GM19324 (cell line): ENCODE measurements around the gene TMSB4X.
"Not testable (repeated sequence)": the region's sequence is repeated elsewhere in the genome, so short reads cannot be mapped to it uniquely, and the experiment has no call there.

ENCODE experiments used
- ATAC-seq: cut with Tn5 transposase; IDR thresholded peaks from one replicate; pipeline ENCODE4 v1.9.1; 2021; ENCODE audit warnings: mild to moderate bottlenecking, moderate library complexity; ENCODE audit not compliant: unreplicated experiment, low FRiP score

Gene TMSB4X

DNA sequence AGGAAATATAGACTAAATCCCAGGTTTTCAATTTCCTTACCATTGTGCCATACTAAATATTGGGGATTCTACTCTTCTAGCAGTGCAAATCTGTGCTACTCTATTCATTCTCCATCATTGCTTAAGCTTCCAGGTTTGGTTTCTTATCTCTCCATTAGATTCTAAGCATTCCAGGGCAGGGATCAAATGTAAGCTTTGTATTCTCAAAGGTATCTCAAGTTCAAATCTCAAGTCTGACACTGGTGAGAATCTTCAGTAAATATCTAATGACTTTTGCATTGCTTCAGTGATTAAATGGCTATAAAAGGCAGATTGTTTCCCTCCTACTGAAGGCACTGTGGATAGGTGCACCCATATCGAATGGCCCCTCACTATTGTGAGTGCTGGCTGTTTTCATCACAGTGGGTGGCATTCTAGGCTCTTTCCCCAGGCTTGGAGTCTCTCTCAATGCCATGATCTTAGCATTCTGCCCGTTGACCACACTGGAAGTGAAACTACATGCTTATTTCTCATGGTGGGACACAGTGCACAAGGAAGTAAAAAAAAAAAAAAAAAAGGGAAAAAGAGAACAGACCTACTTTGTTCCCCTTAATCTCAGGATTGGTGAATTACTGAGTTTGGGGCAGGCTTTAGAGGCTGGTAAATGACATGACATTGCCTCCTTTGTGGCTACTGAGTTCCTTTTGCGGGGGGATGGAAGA is 40.8 kb downstream of the TMSB4X start:
- no peak for ATAC-seq

DNA sequence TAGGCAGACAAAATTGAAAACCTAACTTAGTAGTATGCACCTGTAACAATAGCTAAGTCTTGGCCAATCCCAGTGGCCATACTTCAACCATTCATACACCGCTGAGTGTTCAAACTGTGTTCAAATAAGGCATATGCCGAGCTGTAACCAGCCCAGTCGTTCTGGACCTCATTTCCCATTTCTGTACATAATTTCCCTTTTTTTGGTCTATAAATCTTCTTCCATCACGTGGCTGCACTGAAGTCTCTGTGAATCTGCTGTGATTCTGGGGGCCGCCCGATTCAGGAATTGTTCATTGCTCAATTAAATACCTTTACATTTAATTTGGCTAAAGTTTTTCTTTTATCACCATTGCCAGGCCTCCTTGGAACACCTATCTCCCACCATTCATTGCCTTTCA is 41.8 kb downstream of the TMSB4X start:
- ATAC-seq = not testable (repeated sequence)

DNA sequence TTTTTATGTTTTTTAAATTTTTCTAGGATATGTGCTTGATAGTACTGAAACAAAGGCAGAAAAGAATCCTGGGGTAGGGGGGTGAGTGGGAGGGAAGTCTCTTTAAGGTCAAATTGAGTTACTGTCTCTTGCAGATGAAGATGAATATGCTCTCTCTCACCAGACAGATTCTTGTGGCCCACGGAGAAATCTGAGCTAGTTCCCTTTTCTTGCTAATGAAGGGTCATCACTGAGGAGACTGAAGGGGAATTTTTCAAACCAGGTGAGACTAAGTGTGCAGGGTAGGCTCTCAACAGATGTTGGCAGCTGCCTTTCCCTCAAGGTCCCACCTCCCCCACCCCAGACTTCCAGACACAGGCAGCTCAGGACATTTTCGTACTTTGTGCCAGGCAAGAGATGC is 48.0 kb downstream of the TMSB4X start:
- ATAC-seq = no peak

DNA sequence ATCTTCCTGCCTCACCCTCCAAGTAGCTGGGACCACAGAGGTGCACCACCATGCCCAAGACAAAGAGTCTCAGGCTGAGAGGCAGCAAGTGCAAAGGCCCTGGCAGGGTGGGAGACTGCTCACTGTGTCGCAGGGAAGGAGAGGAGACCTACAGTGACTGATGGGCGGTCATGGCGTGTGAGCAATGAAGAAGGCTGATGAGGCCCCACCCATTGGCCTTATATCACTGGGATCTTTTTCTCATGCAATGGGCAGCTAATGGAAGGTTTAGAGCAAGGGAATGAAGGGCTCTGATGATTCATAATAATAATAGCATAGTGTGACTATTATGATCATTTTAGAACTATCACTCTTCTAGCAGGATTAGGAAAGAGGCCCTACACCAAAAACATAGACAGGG is 48.7 kb downstream of the TMSB4X start:
- no peak for ATAC-seq

DNA sequence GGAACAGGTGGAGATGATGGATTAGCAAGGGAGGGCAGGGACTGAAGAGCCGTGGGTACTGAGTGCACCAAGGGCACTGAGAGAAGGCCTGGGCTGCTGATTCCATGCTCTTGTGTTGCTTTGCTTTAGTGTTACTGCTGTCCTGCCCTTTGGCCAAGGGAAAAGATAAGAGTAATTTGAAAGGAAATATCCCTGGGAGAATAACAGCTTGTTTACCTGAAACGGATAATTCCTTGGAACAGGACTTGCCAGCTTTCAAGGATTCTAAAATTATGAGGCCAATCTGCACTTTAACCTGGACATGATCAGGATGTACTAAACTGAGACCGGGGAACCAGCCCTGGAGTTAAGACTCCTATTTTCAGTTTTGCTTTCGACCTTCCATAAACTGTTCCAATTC is 49.1 kb downstream of the TMSB4X start:
- ATAC-seq = no peak

DNA sequence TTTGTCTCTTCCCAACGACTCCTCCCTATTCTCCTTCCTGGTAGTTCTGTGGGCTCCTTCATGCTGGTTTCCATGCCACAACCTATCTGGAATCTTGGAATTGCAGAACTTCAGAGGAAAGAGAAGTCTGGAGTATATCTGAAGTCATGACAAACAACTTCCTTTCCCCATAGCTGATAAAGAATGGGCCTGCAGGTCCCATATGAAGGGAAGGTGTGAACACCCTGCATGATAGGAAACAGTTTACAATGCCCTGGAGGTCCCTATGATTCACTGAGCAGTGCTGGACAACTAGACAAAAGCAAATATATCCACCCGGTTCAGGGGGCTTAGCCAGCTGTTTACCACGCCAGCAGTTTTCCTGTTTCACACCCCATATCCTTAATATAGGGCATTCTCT is 50.1 kb downstream of the TMSB4X start:
- ATAC-seq = no peak
